ENCODE data around the gene APBA2.

APBA2 gene

GRCh38 chr15:29149738-29150075, 263.9 kb downstream of the APBA2 start:
- Histone ChIP-seq H3K36me3 (ENCODE audit: control insufficient read depth in 2 of 2, insufficient read depth in 1 of 2, low read length in 2 of 2) (no peaks in the 10 kb centered on the region), H3K4me1 (ENCODE audit: control insufficient read depth, insufficient read depth, low read length) (no peaks in the 10 kb centered on the region), H3K4me3 (ENCODE audit: low read depth, low read length) (no peak overlapping the region), H3K27ac (ENCODE audit: extremely low read depth, low read depth, low read length) (no peak overlapping the region), H3K9me3 (ENCODE audit: control insufficient read depth, insufficient read depth, low read depth, low read length) (no peaks in the 10 kb centered on the region)
- CTCF ChIA-PET = interaction anchor here (1.3 kb wide), 1 partner anchor 10 kb away, joined by 10 read pairs; no protein-coding TSS in a partner anchor
- POLR2A ChIA-PET = no interaction called here
- TF ChIP-seq, protein P1, sequence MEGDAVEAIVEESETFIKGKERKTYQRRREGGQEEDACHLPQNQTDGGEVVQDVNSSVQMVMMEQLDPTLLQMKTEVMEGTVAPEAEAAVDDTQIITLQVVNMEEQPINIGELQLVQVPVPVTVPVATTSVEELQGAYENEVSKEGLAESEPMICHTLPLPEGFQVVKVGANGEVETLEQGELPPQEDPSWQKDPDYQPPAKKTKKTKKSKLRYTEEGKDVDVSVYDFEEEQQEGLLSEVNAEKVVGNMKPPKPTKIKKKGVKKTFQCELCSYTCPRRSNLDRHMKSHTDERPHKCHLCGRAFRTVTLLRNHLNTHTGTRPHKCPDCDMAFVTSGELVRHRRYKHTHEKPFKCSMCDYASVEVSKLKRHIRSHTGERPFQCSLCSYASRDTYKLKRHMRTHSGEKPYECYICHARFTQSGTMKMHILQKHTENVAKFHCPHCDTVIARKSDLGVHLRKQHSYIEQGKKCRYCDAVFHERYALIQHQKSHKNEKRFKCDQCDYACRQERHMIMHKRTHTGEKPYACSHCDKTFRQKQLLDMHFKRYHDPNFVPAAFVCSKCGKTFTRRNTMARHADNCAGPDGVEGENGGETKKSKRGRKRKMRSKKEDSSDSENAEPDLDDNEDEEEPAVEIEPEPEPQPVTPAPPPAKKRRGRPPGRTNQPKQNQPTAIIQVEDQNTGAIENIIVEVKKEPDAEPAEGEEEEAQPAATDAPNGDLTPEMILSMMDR (tag by site-specific recombination; IDR thresholded peaks at IDR 0.05) = no peak
- no peak for TF ChIP-seq ZNF133 (tag by site-specific recombination; IDR thresholded peaks at IDR 0.05)
- no peak for TF ChIP-seq TCF7L2 (IDR thresholded peaks at IDR 0.05; ENCODE audit: borderline replicate concordance, low read depth, low read length)
- no peak for TF ChIP-seq ZNF10 (tag by site-specific recombination; IDR thresholded peaks at IDR 0.05)
- TF ChIP-seq ZNF610 (tag by site-specific recombination; IDR thresholded peaks at IDR 0.05; ENCODE audit: borderline replicate concordance) = no peak
- no peak for TF ChIP-seq ZNF423 (tag by site-specific recombination; IDR thresholded peaks at IDR 0.05)
- TF ChIP-seq ZNF621 (tag by site-specific recombination; IDR thresholded peaks at IDR 0.05) = no peak
- TF ChIP-seq KLF16 (tag by site-specific recombination; IDR thresholded peaks at IDR 0.05) = no peak
- no peak for TF ChIP-seq MZF1 (tag by site-specific recombination; IDR thresholded peaks at IDR 0.05; ENCODE audit: borderline replicate concordance)
- no peak for TF ChIP-seq ZNF174 (tag by site-specific recombination; IDR thresholded peaks at IDR 0.05)
- TF ChIP-seq, protein P2, sequence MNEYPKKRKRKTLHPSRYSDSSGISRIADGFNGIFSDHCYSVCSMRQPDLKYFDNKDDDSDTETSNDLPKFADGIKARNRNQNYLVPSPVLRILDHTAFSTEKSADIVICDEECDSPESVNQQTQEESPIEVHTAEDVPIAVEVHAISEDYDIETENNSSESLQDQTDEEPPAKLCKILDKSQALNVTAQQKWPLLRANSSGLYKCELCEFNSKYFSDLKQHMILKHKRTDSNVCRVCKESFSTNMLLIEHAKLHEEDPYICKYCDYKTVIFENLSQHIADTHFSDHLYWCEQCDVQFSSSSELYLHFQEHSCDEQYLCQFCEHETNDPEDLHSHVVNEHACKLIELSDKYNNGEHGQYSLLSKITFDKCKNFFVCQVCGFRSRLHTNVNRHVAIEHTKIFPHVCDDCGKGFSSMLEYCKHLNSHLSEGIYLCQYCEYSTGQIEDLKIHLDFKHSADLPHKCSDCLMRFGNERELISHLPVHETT (tag by site-specific recombination; IDR thresholded peaks at IDR 0.05) = no peak
- no peak for TF ChIP-seq ZNF555 (tag by site-specific recombination; conservative IDR thresholded peaks at IDR 0.05)
- no peak for TF ChIP-seq ZNF24 (tag by site-specific recombination; IDR thresholded peaks at IDR 0.05)
- TF ChIP-seq ZNF776 (tag by site-specific recombination; IDR thresholded peaks at IDR 0.05; ENCODE audit: borderline replicate concordance) = no peak
- TF ChIP-seq ZNF350 (tag by site-specific recombination; IDR thresholded peaks at IDR 0.05) = no peak
- TF ChIP-seq, protein P3, sequence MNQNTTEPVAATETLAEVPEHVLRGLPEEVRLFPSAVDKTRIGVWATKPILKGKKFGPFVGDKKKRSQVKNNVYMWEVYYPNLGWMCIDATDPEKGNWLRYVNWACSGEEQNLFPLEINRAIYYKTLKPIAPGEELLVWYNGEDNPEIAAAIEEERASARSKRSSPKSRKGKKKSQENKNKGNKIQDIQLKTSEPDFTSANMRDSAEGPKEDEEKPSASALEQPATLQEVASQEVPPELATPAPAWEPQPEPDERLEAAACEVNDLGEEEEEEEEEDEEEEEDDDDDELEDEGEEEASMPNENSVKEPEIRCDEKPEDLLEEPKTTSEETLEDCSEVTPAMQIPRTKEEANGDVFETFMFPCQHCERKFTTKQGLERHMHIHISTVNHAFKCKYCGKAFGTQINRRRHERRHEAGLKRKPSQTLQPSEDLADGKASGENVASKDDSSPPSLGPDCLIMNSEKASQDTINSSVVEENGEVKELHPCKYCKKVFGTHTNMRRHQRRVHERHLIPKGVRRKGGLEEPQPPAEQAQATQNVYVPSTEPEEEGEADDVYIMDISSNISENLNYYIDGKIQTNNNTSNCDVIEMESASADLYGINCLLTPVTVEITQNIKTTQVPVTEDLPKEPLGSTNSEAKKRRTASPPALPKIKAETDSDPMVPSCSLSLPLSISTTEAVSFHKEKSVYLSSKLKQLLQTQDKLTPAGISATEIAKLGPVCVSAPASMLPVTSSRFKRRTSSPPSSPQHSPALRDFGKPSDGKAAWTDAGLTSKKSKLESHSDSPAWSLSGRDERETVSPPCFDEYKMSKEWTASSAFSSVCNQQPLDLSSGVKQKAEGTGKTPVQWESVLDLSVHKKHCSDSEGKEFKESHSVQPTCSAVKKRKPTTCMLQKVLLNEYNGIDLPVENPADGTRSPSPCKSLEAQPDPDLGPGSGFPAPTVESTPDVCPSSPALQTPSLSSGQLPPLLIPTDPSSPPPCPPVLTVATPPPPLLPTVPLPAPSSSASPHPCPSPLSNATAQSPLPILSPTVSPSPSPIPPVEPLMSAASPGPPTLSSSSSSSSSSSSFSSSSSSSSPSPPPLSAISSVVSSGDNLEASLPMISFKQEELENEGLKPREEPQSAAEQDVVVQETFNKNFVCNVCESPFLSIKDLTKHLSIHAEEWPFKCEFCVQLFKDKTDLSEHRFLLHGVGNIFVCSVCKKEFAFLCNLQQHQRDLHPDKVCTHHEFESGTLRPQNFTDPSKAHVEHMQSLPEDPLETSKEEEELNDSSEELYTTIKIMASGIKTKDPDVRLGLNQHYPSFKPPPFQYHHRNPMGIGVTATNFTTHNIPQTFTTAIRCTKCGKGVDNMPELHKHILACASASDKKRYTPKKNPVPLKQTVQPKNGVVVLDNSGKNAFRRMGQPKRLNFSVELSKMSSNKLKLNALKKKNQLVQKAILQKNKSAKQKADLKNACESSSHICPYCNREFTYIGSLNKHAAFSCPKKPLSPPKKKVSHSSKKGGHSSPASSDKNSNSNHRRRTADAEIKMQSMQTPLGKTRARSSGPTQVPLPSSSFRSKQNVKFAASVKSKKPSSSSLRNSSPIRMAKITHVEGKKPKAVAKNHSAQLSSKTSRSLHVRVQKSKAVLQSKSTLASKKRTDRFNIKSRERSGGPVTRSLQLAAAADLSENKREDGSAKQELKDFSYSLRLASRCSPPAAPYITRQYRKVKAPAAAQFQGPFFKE (tag by site-specific recombination; IDR thresholded peaks at IDR 0.05; ENCODE audit: borderline replicate concordance) = no peak
